Activated CD4-positive, alpha-beta memory T cell treated with anti-CD3 and anti-CD28 coated beads, Interleukin-2, amount 10 ng/mL, durations not matched to agents 7 days and 5 days (primary cell): ENCODE results near the gene F7. TPM values are rescaled to one million over a fixed set of nuclear protein-coding genes. Genes with fewer than 3 reads are reported as not detected.

Experiments used
- CTCF ChIA-PET: fragments of 350-600 bp; sonication (Branson Sonifier 250); formaldehyde crosslinking; loops from one replicate; lab custom pipeline; 2021; ENCODE audit warnings: antibody characterized with exemption, inconsistent platforms; lab: Charles Lee
- POLR2A ChIA-PET: fragments of 350-600 bp; sonication (Branson Sonifier 250); formaldehyde crosslinking; loops from one replicate; lab custom pipeline; 2021; ENCODE audit warnings: antibody characterized with exemption; lab: Charles Lee
- DNase-seq: peaks from one replicate; pipeline ENCODE4 v3.0.0-alpha.2; 2020
- H3K27ac Mint-ChIP-seq: one replicate; pipeline ENCODE4 v1.8.0; 2021; ENCODE audit warnings: mild to moderate bottlenecking, mixed read lengths
- H3K27me3 Mint-ChIP-seq: one replicate; pipeline ENCODE4 v1.8.0; 2021; ENCODE audit warnings: mixed read lengths
- H3K36me3 Mint-ChIP-seq: one replicate; pipeline ENCODE4 v1.8.0; 2021; ENCODE audit warnings: low read depth, mixed read lengths
- H3K4me1 Mint-ChIP-seq: one replicate; pipeline ENCODE4 v1.8.0; 2021; ENCODE audit warnings: mixed read lengths
- H3K4me3 Mint-ChIP-seq: one replicate; pipeline ENCODE4 v1.8.0; 2021; ENCODE audit warnings: mild to moderate bottlenecking, mixed read lengths
- H3K9me3 Mint-ChIP-seq: one replicate; pipeline ENCODE4 v1.8.0; 2021; ENCODE audit warnings: mixed read lengths
- total RNA-seq, 2 experiments: library from RNA; stranded (reverse); gene quantifications; one replicate each; pipeline ENCODE4 v1.2.3, GENCODE V29; 2021

F7 gene
- total RNA-seq, 2 experiments from 2014 or later, result not detected

GRCh38 chr13:113162783-113163685 is 57.4 kb downstream of the F7 start:
- ChIA-PET POLR2A (interaction anchor here (1.4 to 5.3 kb wide), 2 partner anchors 12 to 47 kb away, joined by 4 to 31 read pairs; partner anchors contain the start of gene CUL4A), CTCF (interaction anchor here (0.7 to 1.2 kb wide), 2 partner anchors 75 to 228 kb away, joined by 3 read pairs; no protein-coding TSS in a partner anchor)
- peaks cover 34% of the 10 kb centered on the region for H3K4me1 Mint-ChIP-seq
- no peak overlapping the region for H3K4me3 Mint-ChIP-seq
- peaks cover 4% of the 10 kb centered on the region for H3K36me3 Mint-ChIP-seq
- H3K27me3 Mint-ChIP-seq, result peaks cover 1% of the 10 kb centered on the region
- no peak for DNase-seq
- peak overlapping the region; percentile 69 for H3K27ac Mint-ChIP-seq
- no peaks in the 10 kb centered on the region for H3K9me3 Mint-ChIP-seq

DNA sequence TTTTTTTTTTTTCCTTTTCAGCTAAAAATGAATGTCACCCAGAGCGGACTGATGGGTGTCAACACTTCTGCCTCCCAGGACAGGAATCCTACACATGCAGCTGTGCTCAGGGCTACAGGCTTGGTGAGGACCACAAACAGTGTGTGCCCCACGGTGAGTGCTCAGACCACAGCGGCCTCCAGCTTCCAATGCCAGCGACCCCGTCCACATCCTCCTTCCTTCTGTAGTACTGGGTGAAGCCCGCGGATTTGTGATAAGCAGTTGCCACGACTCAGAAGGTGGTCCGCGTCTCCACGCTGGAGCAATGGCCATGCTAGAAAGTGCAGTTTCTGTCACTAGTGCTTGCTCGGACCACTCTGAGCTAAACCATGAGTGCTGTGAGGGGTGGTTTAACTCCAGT is 58.9 kb downstream of the F7 start:
- Mint-ChIP-seq H3K36me3 (peaks cover 13% of the 10 kb centered on the region), H3K27me3 (no peaks in the 10 kb centered on the region), H3K4me1 (peaks cover 34% of the 10 kb centered on the region), H3K27ac (peak overlapping the region; percentile 31), H3K9me3 (no peaks in the 10 kb centered on the region), H3K4me3 (no peak overlapping the region)
- ChIA-PET POLR2A (interaction anchor here (0.6 to 5.3 kb wide), 3 partner anchors 10 to 45 kb away, joined by 3 to 31 read pairs (median 4); partner anchors contain the start of gene CUL4A), CTCF (interaction anchor here (1.2 kb wide), 1 partner anchor 74 kb away, joined by 3 read pairs; no protein-coding TSS in a partner anchor)
- DNase-seq, result no peak

DNA sequence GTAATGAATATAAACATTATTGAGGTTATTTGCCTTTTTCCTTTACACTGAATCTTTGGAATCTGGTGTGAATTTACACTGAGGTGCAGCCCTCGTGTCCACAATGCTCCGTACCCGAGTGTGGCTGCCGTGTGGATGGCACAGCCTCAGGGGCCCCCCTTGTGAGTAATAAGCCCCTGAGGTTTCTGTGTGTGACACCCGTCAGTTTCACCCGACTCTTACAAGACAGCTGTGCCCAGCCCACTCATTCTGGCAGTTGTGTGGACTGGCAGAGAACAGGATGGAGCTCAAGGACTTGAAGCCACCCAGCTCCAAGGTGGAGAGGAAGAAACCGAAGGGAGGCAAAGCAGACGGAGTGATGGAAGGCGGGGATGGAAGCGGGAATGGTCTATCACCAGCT is 60.7 kb downstream of the F7 start:
- Mint-ChIP-seq H3K4me1 (peaks cover 35% of the 10 kb centered on the region), H3K36me3 (peaks cover 25% of the 10 kb centered on the region), H3K9me3 (no peaks in the 10 kb centered on the region), H3K27me3 (no peaks in the 10 kb centered on the region), H3K4me3 (no peak overlapping the region), H3K27ac (no peak overlapping the region)
- no peak for DNase-seq
- ChIA-PET POLR2A (interaction anchor here (1.1 to 5.3 kb wide), 3 partner anchors 9 to 42 kb away, joined by 3 to 31 read pairs (median 4); partner anchors contain the start of gene PCID2), CTCF (interaction anchor here (1.4 kb wide), 1 partner anchor 16 kb away, joined by 3 read pairs; no protein-coding TSS in a partner anchor)

- no peak overlapping the region for H3K27ac Mint-ChIP-seq
- no peaks in the 10 kb centered on the region for H3K9me3 Mint-ChIP-seq
- H3K27me3 Mint-ChIP-seq, result no peaks in the 10 kb centered on the region
- no peak overlapping the region for H3K4me3 Mint-ChIP-seq
- no peak for DNase-seq
- peaks cover 29% of the 10 kb centered on the region for H3K36me3 Mint-ChIP-seq
- POLR2A ChIA-PET, result interaction anchor here (1.1 to 5.3 kb wide), 3 partner anchors 8 to 42 kb away, joined by 3 to 31 read pairs (median 4); partner anchors contain the start of gene PCID2
- CTCF ChIA-PET, result interaction anchor here (1.4 kb wide), 1 partner anchor 15 kb away, joined by 3 read pairs; no protein-coding TSS in a partner anchor
- H3K4me1 Mint-ChIP-seq, result peaks cover 37% of the 10 kb centered on the region
Measured at GRCh38 chr13:113166681-113167080, 61.1 kb downstream of the F7 start.

- Mint-ChIP-seq H3K27ac (no peak overlapping the region), H3K4me3 (no peak overlapping the region), H3K4me1 (peaks cover 37% of the 10 kb centered on the region), H3K9me3 (no peaks in the 10 kb centered on the region), H3K27me3 (no peaks in the 10 kb centered on the region), H3K36me3 (peaks cover 32% of the 10 kb centered on the region)
- CTCF ChIA-PET, result interaction anchor here (1.4 kb wide), 1 partner anchor 15 kb away, joined by 3 read pairs; no protein-coding TSS in a partner anchor
- DNase-seq, result no peak
- POLR2A ChIA-PET, result interaction anchor here (1.1 to 5.3 kb wide), 3 partner anchors 8 to 41 kb away, joined by 3 to 31 read pairs (median 4); partner anchors contain the start of gene PCID2
Measured at GRCh38 chr13:113167155-113167554, 61.6 kb downstream of the F7 start.

DNA sequence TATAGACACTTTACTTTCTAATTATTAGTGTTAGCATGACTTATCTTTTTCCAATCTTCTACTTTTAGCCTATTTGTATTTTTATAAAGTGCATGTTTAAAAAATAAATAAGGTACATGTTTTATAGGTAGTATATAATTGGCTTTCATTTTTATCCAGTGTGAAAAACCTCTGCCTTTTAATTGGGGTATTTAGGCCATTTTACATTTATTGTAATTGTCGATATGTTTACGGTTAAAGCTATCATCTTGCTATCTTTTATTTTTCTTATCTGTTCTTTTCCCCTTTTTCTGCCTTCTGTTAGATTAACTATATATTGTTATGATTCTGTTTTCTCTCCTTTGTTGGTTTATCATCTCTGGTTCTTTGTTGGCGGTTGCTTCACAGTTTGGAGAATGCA is 62.0 kb downstream of the F7 start:
- Mint-ChIP-seq H3K4me3 (no peak overlapping the region), H3K36me3 (peaks cover 34% of the 10 kb centered on the region), H3K9me3 (no peaks in the 10 kb centered on the region), H3K27me3 (no peaks in the 10 kb centered on the region), H3K4me1 (peaks cover 37% of the 10 kb centered on the region), H3K27ac (no peak overlapping the region)
- POLR2A ChIA-PET, result interaction anchor here (5.3 kb wide), 1 partner anchor 7 kb away, joined by 31 read pairs; no protein-coding TSS in a partner anchor
- DNase-seq, result no peak
- CTCF ChIA-PET, result interaction anchor here (1.4 kb wide), 1 partner anchor 15 kb away, joined by 3 read pairs; no protein-coding TSS in a partner anchor

DNA sequence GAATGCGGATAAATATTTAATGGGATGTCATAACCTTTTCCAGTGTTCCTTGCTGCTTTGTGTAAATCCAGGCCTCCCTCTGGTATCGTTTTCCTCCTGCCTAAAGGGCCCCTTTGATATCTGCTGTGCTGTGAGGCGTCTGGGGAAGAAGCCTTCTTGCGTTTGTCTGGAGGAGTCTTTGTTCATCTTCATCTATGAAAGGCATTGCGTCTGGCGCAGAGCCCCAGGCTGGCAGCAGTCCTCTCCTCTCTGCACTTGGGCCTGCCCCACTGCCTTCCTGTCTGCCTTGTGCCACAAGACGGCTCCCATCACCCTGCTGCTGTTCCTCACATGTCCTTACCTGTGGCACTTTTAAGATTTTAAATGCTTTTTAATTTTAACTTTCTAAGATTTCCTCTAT is 62.6 kb downstream of the F7 start:
- POLR2A ChIA-PET, result interaction anchor here (1.2 kb wide), 1 partner anchor 39 kb away, joined by 3 read pairs; no protein-coding TSS in a partner anchor
- Mint-ChIP-seq H3K4me3 (no peak overlapping the region), H3K27me3 (no peaks in the 10 kb centered on the region), H3K9me3 (no peaks in the 10 kb centered on the region), H3K4me1 (peaks cover 35% of the 10 kb centered on the region), H3K27ac (no peak overlapping the region), H3K36me3 (peaks cover 39% of the 10 kb centered on the region)
- CTCF ChIA-PET, result no interaction called here
- no peak for DNase-seq

GRCh38 chr13:113169277-113170272 is 64.0 kb downstream of the F7 start:
- DNase-seq, result no peak

More at GRCh38 chr13:113169277-113170272, 64.0 kb downstream of the F7 start:
- Mint-ChIP-seq H3K9me3 (no peaks in the 10 kb centered on the region), H3K4me1 (peaks cover 30% of the 10 kb centered on the region), H3K27ac (no peak overlapping the region), H3K36me3 (peaks cover 42% of the 10 kb centered on the region), H3K4me3 (no peak overlapping the region), H3K27me3 (no peaks in the 10 kb centered on the region)
- ChIA-PET POLR2A (interaction anchor here (1.2 kb wide), 2 partner anchors 13 to 38 kb away, joined by 3 to 5 read pairs; no protein-coding TSS in a partner anchor), CTCF (no interaction called here)

Other genes starting within 250 kb of the F7 start
- gene MCF2L, start 136.6 kb upstream of the F7 start, total RNA-seq, result under 1 TPM; 0.33 to 0.86 TPM
- not detected for gene F10, start 17.0 kb downstream of the F7 start, total RNA-seq
- gene PROZ, start 52.9 kb downstream of the F7 start, total RNA-seq, result not detected
- 10 to 100 TPM; 58.9 to 66.2 TPM for gene PCID2, start 102.9 kb downstream of the F7 start, total RNA-seq
- gene CUL4A, start 103.8 kb downstream of the F7 start, total RNA-seq, result 10 to 100 TPM; 67.2 to 68.8 TPM
- gene LAMP1, start 191.4 kb downstream of the F7 start, total RNA-seq, result 10 to 100 TPM; 79.5 to 80.7 TPM